Measurements from ENCODE around the gene ZNF528. TPM values are rescaled to one million over a fixed set of nuclear protein-coding genes. Genes with fewer than 3 reads are reported as not detected.

ZNF528 gene
- total RNA-seq, 1 donor from 2014 or later, result 22.4 TPM

DNA sequence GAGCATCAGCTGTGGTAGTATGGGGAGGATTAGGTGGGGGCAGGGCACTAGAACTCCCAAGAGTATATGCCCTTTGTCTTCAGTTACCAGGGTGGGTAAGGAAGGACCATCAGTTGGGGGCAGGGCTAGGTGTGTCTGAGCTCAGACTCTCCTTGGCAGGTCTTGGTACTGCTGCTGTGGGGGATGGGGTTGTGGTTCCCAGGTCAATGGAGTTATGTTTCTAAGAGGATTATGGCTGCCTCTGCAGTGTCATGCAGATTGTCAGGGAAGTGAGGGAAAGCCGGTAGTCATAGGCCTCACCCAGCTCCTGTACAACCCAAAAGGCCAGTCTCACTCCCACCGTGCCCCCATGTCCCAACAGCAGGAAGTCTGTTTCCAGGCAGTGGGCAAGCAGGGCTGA is 46.9 kb downstream of the ZNF528 start:
- DNase-seq (ENCODE audit: low read depth), result no peak
- no peaks in the 10 kb centered on the region for H3K36me3 ChIP-seq (ENCODE audit: control insufficient read depth, insufficient read depth, low read length)
- TF ChIP-seq, protein P1, sequence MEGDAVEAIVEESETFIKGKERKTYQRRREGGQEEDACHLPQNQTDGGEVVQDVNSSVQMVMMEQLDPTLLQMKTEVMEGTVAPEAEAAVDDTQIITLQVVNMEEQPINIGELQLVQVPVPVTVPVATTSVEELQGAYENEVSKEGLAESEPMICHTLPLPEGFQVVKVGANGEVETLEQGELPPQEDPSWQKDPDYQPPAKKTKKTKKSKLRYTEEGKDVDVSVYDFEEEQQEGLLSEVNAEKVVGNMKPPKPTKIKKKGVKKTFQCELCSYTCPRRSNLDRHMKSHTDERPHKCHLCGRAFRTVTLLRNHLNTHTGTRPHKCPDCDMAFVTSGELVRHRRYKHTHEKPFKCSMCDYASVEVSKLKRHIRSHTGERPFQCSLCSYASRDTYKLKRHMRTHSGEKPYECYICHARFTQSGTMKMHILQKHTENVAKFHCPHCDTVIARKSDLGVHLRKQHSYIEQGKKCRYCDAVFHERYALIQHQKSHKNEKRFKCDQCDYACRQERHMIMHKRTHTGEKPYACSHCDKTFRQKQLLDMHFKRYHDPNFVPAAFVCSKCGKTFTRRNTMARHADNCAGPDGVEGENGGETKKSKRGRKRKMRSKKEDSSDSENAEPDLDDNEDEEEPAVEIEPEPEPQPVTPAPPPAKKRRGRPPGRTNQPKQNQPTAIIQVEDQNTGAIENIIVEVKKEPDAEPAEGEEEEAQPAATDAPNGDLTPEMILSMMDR (IDR thresholded peaks at IDR 0.05; ENCODE audit: insufficient read depth, low read length, poor library complexity, severe bottlenecking), result no peak
- no peaks in the 10 kb centered on the region for H3K27me3 ChIP-seq (ENCODE audit: control insufficient read depth, insufficient read depth, low read length)
- H3K4me3 ChIP-seq (ENCODE audit: low read depth, low read length), result no peak overlapping the region

DNA sequence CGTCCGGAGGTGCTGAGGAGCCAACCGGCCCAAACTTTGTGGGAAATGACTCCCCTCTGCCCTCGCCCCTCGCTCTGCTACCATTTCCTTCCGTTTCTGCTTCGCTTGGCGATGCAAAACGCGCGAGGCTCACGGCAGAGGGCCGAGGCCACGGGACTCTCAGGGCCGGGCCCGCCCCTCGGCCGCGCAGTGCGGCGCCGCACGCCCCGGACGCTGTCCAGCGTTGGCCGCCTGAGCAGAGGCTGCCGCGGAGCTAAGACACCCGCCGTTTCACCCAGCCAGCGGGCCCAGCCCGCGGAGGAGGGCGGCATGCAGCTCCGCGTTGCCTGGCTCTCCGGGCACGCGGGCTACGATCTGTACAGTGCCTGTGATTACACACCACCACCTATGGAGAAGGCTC is 53.6 kb downstream of the ZNF528 start:
- no peak for DNase-seq (ENCODE audit: low read depth)

DNA sequence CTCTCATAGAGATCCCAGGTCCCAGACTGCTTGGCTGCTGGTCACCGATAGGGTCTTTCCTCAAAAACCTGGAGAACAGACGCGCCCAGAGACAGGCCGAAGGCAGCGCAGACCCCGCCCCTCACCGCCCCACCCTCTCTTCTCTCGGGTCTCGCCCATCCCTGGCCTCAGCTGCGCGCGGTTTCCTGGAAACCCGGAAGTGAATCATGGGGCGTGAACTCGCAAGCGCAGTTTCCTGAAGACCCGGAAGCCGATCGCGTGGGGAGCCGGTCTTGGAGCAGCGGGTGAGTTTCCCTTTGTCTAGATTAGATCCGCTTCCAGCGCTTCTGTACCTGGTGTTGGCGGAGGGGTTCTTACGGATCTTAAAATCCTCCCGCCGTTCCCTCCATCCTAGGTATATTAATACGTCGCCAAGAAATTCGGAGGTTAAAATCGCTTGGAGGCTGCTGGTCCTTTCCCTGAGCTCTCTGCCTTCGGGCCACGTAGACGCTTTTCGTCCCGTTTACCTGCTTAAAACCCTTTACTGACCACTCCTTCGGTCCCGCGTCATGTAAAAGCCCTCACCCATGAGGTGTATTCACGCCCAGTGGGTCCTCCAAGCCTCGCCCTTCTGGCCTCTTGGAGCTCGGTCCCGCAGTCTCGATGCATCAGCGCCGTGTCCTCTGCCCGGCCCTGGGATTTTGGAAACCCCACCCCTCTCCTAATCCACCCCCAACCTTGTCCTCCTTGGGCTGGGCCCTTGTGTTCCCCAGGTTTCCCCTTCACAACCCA is 55.9 kb downstream of the ZNF528 start, which contains the start of gene ZNF578:
TSS of gene ZNF578 (plus strand) at position 230 of the 771 bp plus-strand sequence. CDS start 48,293 bp downstream, outside the sequence.
- peak; percentile 70 for DNase-seq (ENCODE audit: low read depth)
- Histone ChIP-seq H3K27me3 (ENCODE audit: control insufficient read depth, insufficient read depth, low read length) (no peaks in the 10 kb centered on the region), H3K4me3 (ENCODE audit: low read depth, low read length) (peak within 1 kb of the TSS; percentile 72), H3K36me3 (ENCODE audit: control insufficient read depth, insufficient read depth, low read length) (no peaks in the 10 kb centered on the region)
- TF ChIP-seq, protein P1 (IDR thresholded peaks at IDR 0.05; ENCODE audit: insufficient read depth, low read length, poor library complexity, severe bottlenecking), result no peak

More for the DNA sequence above, 53.6 kb downstream of the ZNF528 start:
- no peaks in the 10 kb centered on the region for H3K27me3 ChIP-seq (ENCODE audit: control insufficient read depth, insufficient read depth, low read length)
- no peak overlapping the region for H3K4me3 ChIP-seq (ENCODE audit: low read depth, low read length)
- TF ChIP-seq, protein P1 (IDR thresholded peaks at IDR 0.05; ENCODE audit: insufficient read depth, low read length, poor library complexity, severe bottlenecking), result no peak
- H3K36me3 ChIP-seq (ENCODE audit: control insufficient read depth, insufficient read depth, low read length), result no peaks in the 10 kb centered on the region

DNA sequence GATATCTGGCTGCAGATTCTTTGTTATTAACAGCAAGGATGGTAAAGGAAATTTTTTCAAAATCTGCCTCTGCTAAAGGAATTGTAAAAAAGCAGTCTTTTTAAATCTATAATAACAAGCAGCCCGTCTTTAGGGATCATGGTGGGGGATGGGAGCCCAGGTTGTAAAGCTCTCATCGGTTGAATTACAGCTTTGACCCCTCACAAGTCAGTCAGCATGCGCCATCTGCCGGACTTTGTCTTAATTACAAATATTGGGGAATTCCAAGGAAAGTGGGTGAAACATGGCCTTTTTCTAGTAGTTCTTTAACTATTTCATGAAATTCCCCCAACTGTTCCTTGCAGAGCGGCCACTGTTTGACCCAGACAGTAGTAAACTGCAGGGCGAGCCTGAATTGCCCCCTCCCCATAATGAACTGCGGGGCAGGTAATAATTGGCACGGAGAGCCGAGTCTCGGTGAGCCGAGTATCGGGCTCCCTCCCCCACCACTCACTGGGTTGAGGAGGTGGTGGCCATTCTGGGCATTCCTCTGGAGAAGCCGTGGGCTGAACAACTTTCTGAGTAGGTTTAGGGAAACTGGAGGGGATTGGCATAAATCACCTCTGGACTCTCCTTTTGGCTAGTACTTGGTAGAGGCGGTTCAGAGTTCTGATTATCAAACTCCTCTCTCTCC is 67.3 kb downstream of the ZNF528 start:
- Histone ChIP-seq H3K4me3 (ENCODE audit: low read depth, low read length) (no peak overlapping the region), H3K27me3 (ENCODE audit: control insufficient read depth, insufficient read depth, low read length) (no peaks in the 10 kb centered on the region), H3K36me3 (ENCODE audit: control insufficient read depth, insufficient read depth, low read length) (no peaks in the 10 kb centered on the region)
- no peak for DNase-seq (ENCODE audit: low read depth)
- TF ChIP-seq, protein P1 (IDR thresholded peaks at IDR 0.05; ENCODE audit: insufficient read depth, low read length, poor library complexity, severe bottlenecking), result no peak

Other genes with a start within 250 kb of the ZNF528 start
- 4.8 and 9.9 TPM in 2 replicates for gene ZNF836, start 226.2 kb upstream of the ZNF528 start, total RNA-seq
- gene PPP2R1A, start 207.8 kb upstream of the ZNF528 start, total RNA-seq, result 329 and 361 TPM in 2 replicates
- 7.3 and 15.0 TPM in 2 replicates for gene ZNF766, start 128.3 kb upstream of the ZNF528 start, total RNA-seq
- gene ZNF480, start 100.7 kb upstream of the ZNF528 start, total RNA-seq, result 8.0 and 11.0 TPM in 2 replicates
- gene ZNF610, start 61.6 kb upstream of the ZNF528 start, total RNA-seq, result 4.5 and 5.8 TPM in 2 replicates
- gene ZNF880, start 27.9 kb upstream of the ZNF528 start, total RNA-seq, result 20.9 and 22.9 TPM in 2 replicates
- gene ZNF534, start 31.3 kb downstream of the ZNF528 start, total RNA-seq, result not detected in 2 replicates
- gene ZNF578, start 55.7 kb downstream of the ZNF528 start, total RNA-seq, result 3.8 and 4.0 TPM in 2 replicates
- 12.4 and 15.0 TPM in 2 replicates for gene ZNF808, start 129.8 kb downstream of the ZNF528 start, total RNA-seq
- 11.0 and 14.6 TPM in 2 replicates for gene ZNF701, start 172.4 kb downstream of the ZNF528 start, total RNA-seq
- gene ZNF83, start 240.5 kb downstream of the ZNF528 start, total RNA-seq, result 60.2 and 60.8 TPM in 2 replicates